Erythroblast (primary cell): ENCODE results near the gene TAS2R60.

Source experiments
- GATA1 ChIP-seq: IDR thresholded peaks from 2 replicates; pipeline ENCODE4 v1.6.1; 2011; ENCODE audit warnings: low read depth, mild to moderate bottlenecking, control low read depth, low read length, moderate library complexity
- POLR2A ChIP-seq: IDR thresholded peaks from 2 replicates; pipeline ENCODE4 v1.6.1; 2011; ENCODE audit warnings: mild to moderate bottlenecking, low read length

- TF ChIP-seq POLR2A (no peak), GATA1 (no peak)
These were observed at the start of gene TAS2R60 for GRCh38 chr7:143443153-143443552.
